GM21529 (cell line): ENCODE data around the gene ZFP36L2.
A peak's percentile ranks its signal among the peaks of the same experiment; 100 is the strongest.

Experiments
- ATAC-seq: cut with Tn5 transposase; IDR thresholded peaks from one replicate; pipeline ENCODE4 v1.9.1; 2021; ENCODE audit not compliant: unreplicated experiment

The ZFP36L2 gene, protein sequence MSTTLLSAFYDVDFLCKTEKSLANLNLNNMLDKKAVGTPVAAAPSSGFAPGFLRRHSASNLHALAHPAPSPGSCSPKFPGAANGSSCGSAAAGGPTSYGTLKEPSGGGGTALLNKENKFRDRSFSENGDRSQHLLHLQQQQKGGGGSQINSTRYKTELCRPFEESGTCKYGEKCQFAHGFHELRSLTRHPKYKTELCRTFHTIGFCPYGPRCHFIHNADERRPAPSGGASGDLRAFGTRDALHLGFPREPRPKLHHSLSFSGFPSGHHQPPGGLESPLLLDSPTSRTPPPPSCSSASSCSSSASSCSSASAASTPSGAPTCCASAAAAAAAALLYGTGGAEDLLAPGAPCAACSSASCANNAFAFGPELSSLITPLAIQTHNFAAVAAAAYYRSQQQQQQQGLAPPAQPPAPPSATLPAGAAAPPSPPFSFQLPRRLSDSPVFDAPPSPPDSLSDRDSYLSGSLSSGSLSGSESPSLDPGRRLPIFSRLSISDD

DNA sequence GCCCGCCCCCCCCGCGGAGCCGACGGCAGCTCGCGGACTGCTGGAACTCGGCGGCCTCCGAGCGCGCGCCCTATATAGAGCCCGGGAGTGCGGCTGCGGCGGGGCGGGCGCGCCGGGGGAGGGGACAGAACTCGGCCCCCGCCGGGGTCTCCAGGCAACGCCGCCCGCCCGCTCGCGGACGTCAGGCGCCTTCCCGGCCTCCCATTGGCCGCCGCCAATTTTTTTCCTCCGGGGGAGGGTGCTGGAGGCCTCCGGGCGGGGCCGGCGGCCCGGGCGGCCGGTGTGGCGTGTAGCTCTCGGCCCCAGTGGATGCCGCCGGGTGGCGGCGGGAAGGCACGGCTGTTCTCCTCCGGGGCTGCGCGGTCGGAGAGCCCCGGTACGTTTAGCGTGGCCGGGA lies at the start of gene ZFP36L2:
TSS of gene ZFP36L2 (minus strand) at position 49 of the 397 bp plus-strand sequence. CDS start 291 bp downstream, outside the sequence.
- ATAC-seq, result peak; percentile 49

DNA sequence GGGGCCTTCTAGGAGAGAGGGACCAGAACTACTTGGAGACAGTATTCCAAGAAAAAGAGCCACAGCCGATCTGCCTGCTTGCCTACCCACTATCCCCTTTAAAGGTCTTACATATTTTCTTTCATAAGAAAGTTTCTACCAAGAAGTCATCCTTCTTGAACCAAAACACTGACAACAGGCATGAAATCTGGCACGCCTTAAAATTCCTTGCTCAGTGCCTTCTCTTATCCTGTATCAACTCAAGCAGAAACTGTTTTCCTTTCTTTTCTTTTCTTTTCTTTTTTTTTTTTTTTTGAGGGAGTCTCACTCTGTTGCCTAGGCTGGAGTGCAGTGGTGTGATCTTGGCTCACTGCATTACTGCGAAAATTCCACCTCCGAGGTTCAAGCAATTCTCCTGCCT lies 48.3 kb upstream of the ZFP36L2 start:
- no peak for ATAC-seq

DNA sequence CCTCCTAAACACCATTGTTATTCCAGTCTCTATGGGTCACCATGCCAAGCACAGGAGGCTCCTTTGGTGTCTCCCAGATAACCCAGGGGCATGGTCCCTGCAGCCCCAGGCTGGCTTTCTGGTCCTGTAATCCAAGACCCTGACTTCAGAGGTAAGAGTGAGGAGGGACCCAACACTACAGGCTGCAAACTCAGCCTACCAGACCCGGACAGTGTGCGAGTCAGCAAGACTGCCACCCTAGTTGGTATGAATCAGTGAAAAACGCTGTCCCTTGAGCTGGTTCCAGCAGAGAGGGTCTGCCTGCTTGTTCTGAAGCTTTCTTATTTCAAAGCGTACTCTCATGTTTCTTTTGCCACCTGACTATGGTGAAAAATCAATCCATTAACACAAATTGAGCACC lies 47.6 kb upstream of the ZFP36L2 start:
- ATAC-seq, result no peak

DNA sequence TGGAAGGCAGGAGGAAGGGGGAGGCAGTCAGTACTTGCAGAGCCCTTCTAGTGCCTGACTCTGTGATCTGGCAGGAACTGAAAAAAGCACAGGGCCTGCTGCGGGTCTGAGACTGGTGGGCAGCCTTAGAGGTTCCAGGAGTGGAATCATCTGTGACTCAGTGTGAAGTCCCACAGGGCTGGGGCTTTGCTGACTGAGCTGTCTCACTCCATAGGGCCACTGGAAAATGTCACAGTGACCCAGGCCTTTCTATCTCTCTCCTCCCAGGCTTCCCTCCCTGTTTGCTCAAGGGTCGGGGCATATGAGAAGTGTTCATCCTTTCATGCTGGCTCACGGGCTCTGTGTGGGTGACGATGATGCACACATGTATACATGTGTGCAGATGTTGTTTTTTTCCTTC lies 47.1 kb upstream of the ZFP36L2 start:
- ATAC-seq, result peak; percentile 65

DNA sequence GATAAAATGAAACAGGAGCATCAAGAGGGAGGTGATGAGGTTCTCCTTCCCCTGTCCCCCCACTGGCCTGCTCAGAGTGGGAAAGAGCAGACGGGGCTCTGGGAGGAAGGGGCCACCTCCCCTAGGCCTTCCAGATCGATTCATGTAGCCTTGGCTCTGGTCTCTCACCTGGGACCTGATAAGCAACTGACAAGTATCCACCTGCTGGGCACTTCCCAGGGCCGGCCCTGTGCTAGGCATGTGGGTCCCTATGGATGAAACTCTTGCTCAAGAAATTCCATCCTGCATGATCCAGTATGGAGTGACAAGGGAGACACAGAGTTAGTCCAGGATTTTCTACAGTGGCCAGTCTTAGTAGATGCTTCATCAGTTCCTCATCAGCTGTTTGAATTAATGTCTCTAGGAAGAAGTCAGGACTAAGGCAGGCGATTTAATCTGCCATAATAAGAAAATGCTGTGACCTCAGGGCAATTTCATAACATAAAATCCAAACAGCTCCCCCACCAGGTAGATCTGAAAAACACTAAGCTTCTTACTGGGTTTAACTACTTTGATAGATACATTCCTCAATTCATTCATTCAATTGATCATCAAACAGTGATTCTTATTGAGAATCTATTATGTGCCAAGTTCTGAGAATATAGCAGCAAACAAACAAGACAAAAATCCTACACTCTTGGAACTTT lies 44.7 kb upstream of the ZFP36L2 start:
- ATAC-seq, result no peak

DNA sequence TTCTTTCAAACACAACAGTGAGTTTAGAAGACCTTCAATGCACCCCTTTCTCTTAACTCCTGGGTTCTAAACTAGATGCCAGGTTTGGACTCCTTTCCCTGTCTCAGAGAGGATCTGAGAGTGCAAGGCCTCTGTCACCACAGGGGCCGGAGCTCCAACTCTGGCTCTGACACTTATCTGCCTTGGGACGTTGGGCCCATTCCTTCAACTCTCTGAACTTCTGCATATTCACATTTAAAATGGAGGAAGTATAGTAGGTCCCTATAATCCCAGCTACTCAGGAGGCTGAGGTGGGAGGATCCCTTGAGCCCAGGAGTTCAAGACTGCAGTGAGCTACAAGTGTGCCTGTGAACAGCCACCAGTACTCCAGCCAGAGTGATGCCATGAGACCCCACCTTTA lies 44.1 kb upstream of the ZFP36L2 start:
- ATAC-seq, result no peak

DNA sequence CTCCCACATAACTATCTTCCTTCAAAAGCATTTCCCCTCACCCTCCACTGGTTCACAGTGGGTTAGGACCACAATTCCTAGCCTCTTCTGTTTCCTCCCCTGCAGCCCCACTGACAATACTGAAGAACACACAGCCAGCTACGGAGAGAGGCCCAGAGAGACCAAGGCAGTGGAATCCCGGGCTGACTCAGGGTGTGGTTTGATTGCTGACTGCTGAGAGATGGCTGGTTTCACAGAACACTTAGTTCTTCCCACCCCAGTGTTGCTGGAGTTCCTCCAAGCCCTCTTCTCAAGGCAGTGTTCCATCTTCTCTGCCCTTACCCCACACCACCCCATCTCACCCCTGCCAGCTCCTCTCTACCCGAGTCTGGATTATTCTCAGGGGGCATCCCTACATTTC lies 43.3 kb upstream of the ZFP36L2 start:
- no peak for ATAC-seq

DNA sequence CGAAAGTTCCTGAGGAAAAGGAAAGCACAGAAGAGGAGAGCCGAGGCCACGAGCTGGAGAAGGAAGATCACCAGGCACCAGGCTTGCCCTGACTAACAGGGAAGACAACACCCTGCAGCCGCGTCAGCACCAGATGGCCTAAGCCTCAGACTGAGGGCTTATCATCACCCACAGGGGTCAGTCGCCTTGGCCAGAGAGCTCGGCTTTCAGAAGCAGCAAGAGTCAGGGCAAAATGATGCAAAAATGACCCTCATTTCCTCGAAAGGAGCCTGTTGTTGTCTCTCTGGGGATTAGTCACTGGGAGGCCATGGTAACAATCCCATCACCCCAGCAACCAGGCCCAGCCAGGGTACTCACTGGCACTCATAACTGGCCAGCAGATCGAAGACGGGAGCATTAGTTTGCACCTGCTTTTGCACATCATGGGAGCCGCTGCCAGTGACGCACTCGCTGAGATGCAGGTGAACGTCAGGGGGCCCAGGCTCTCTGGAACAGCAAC lies 42.7 kb upstream of the ZFP36L2 start:
- ATAC-seq, result no peak

DNA sequence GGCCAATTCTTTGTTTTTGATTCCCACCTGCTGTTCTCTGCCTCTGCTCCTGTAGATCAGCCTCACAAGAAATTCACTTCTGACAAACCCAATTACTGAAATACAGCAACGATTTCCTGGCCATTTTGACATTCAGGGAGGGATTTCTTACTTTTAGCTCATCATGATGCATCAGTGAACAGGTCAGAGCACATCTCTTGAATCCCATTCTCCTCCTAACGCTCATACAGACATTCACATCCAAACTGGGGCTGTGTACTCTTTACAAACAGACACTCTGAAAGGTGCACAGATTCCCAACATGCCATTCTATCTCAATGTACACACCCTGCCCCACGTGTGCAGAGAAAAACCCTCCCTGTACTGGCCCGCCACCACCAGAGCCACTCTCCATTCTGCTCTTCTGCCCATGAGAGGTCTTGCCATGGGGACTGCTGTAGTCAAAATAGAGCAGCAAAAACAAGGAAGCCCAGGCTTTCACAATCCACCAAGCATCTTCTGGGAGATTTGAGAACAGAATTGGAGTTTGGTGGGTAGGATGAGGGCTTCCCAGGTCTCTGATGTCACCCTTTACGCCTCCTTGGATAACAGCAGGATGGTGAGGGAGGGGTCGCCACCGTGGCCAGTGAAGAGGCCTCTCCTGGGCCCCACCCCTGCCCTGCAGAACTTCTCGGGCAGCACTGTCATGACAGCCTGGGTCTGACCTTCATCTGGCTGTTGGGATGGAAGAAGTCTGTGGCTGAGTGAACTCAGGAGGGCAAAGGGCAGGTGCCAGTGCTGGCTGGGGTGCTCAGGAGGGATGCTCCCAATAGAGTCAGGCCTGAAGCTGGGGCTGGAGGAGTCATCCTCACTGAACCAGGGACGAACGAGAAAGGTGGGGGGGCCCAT lies 41.9 kb upstream of the ZFP36L2 start:
- ATAC-seq, result no peak

DNA sequence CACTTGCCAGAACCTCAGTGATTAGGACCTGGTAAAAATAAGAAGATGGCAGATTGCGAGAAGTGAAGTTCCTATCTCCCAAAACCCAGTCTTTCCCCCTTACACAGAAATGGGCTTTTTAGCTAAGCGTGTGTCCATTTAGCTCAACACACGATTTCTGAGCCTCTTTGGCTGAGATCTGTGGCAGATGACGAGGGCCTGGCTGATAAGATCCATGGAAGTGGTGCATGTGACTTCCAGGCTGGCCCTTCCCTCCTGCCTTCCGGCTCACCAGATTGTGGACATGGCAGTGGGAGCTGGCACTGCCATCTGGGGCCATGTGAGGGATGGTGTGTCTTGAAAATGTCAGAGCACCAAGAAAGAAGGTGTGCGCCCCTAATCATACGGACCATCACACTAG lies 41.0 kb upstream of the ZFP36L2 start:
- no peak for ATAC-seq

DNA sequence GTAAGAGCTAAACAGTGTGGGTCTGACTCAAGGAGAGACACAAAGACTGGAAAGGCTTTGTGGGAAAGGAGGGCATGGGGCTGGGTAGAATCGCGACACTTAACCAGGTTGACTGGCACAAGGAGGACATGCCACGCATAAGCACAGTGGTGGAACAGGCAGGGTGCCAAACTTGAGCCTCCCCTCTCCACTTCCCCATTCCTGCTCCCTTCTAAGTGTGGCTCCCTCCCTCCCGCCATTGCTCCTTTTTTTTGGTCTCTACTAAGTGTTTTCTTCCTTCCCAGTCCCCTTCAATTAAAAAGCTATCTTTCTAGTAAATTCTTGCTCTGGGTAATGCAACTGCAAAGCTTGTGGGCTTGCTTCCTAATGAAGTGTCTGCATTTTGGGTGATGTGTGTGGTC lies 40.3 kb upstream of the ZFP36L2 start:
- no peak for ATAC-seq

DNA sequence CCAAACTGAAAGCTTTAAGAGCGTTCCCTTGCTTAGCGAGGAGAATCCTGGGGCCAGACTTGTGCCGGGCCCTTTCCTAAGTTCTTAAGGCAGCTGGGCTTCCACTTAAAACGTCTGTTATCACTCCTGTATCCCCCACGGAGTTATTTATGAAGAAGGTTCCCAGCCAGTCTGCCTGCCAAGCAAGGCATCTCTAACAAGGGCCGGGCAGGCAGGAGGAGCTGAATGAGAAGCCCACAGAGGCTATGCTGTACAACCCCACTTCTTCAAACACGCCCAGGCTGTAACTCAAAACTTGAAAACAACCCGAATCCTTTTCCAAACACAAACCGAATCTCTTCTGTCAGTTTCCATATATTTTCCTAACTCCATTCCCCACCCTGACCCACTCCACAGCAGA lies 39.0 kb upstream of the ZFP36L2 start:
- ATAC-seq, result no peak

DNA sequence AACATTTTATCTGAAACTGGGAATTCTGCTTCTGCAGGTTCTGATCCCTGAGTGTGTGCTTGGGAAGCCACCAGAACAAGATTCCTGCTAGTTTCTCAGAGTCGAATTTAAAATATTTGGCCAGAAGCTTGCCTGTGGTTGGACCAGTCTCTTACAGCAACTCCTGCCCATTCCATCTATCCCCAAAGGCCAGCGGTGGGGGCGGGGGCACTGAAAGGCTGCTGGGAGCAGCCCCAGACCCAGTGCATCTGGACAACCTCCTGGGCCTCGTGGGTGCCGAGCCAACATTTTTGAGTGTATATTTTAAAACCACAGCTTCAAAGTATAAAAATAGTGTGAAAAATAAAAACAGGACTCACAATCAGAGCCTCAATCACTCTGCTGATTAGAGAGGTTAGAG lies 38.6 kb upstream of the ZFP36L2 start:
- no peak for ATAC-seq

DNA sequence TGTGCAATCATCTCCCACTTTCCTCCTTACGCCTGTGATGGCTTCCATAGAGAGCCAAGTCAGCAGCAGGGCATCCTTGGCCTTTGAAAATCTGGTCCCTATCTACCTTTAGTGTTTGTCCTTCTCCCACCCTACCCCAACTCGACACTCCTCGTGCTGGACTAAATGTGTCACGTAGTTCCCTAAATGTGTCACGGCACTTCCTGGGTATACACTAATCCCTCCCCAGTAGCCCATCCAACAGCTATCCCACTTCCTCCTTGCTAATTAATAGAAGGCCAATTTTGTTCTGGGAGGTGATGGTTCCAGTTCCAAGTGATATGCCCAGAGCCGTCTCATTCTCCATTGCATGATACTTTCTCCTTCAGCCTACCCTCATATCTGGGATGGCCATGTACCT lies 36.5 kb upstream of the ZFP36L2 start:
- no peak for ATAC-seq

DNA sequence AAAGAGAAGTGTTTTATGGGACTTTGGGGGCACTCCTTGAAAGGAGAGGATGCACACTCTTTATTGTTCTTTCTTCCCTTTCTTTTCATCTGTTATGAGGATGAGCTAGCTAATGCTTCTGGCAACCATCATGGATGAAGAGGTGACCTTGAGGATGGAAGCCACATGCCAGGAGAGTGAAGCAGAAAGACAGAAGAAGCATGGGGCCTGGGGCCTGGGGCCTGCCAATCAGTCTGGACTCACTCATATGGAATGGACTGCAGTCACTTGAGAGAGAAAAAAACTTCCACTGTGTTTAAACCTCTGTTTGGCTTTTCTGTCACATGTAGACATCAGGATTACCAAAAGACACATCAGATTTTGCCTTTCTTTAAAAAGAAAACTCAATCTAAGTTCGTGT lies 35.8 kb upstream of the ZFP36L2 start:
- ATAC-seq, result no peak

DNA sequence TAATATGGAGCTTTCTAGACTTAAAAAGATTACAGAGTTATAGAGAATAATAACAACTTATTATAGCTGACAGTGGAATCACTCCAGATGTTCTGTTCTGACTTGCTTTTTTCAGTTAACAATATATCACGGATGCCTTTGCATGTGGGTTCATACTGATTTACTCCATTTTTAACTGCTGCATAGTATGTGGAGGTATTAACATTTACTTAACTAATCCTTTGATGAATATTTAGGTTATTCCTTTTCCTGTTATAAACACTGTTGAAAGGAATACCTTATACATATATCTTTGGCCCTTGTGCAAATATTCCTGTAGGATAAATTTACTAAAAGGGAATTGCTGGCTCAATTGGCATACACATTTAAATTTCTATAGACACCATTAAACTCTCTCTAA lies 33.1 kb upstream of the ZFP36L2 start:
- ATAC-seq, result no peak

DNA sequence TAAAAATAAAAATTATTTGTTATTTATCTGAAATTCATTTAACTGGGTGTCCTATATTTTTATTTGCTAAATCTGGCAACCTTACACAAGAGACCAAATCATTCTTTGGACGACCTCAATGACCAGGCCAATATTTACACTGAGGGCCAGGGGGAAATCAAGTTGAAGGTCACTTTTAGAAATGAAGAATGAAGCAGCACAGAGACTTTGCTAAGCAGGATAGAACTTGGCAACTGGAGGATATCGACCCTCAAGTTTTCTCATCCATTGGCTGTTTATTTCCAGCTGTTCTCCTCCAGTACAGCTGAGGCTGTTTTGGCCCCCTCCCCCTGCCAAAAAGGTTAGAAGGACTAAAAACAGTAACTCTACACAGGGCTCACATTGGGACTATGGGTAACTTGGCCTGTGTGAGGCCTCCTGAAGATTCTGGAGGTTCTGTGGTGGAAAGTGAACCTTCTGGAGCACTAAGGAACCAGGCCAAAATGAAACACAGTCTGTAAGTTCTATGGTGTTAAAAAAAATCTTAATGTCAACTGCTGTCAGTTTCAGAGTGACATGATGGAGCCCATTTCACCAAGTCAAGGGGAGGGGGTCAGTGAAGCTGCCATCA lies 32.2 kb upstream of the ZFP36L2 start:
- no peak for ATAC-seq

DNA sequence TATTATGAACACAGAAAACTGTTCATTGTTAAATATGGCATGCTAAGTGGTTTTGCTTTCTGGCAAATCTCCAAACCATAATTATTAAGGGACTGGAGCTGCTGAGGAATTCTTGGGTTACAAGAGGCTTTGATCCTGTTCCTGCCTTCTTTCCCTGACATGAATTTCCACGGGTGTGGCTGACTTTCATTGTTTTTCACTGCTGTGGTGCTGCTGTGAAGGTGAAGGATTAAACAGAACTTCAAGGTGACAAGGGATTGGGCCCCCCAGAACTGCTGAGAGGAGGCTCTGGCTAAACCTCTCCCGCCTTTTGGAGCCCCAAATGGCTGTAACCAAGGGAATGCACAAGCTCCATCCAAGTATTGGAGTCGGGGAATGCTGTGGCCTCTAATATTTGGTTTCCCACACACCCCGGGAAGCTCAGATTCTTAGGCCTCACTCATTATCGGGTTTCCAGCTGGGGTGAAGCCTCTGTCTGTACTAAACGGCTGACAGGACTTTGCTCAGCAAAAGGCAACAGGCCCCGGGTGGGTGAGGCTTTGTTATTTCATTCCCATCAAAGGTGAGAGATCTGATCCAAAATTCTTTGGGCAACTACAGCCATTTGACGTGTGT lies 29.0 kb upstream of the ZFP36L2 start:
- no peak for ATAC-seq

DNA sequence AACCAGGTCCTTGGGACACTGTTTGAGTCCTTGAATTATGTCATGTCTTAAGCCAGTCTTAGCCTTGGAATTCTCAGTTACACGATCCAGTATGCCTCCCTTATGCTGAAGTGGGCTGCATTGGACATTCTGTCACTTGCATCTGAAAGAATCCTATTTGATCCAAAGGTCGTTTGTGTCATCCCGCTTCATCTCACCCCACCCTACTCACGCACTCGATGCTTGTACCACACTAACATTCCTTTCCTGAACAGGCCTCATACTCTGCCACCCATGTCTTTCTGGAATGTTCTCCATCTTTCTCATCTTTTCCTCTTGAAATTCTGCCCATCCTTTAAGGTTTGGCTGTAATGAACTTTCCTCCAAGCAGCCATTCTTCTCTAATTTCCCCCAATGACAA lies 27.9 kb upstream of the ZFP36L2 start:
- ATAC-seq, result no peak

DNA sequence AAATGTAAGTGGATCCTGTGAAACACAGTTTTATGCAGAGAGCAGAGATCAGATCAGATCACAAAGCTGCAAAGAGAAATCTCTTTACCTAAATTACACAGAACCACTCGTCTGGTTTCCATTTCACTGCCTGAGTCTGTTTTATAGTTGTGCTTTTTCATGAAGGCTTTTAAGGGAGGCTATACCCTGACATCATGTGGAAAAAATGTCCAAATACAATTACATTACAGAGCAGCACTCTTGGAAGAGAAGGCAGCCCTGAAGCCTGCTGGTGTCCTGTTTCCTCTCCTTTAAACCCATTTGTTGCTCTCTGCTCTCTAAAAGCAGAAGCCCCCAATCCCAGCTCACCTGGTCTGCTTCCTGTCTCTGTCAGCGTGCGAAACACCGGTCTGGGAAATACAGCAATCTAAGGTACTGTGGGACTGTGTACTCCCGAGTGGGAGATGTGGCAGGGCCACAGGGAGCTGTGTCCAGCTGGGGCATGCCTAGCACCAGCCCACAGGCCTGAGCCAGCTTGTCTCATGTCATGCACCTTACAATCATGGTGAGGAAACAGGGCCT lies 24.8 kb upstream of the ZFP36L2 start:
- ATAC-seq, result no peak
